ENCODE data around the gene SRGAP1.
"Not testable (repeated sequence)": the region's sequence is repeated elsewhere in the genome, so short reads cannot be mapped to it uniquely, and the experiment has no call there.

The SRGAP1 gene

GRCh38 chr12:63849641-63850040 lies 5.1 kb downstream of the SRGAP1 start:
- peaks cover 94% of the 10 kb centered on the region for H3K79me2 ChIP-seq (ENCODE audit: control insufficient read depth, insufficient read depth, low read length, unreplicated experiment)
- no peak overlapping the region for H3K4me3 ChIP-seq (ENCODE audit: low read depth, low read length)

DNA sequence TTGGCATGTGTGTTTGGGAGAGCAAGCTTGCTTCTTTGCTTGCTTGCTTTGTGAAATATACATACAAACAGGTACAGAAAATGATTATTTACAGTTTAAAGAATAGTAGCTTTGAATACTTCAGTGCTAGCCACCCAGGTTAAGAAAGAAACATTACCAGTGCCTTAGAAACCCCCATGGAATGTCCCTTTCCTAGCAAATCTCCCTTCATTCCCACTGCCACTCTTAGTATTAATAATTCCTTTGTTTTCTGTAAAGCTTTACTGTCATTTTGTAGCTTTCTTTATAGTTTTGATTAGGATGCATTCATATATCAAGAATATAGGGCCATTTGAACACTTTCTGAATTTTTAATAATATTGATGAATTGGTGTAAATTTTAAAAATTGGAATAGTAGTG lies 9.5 kb downstream of the SRGAP1 start:
- Histone ChIP-seq H3K27me3 (ENCODE audit: insufficient read depth, low read length) (no peaks in the 10 kb centered on the region), H3K4me3 (ENCODE audit: low read depth, low read length) (no peak overlapping the region), H3K4me1 (ENCODE audit: control insufficient read depth, insufficient read depth, low read length, unreplicated experiment) (peaks cover 30% of the 10 kb centered on the region), H3K36me3 (ENCODE audit: insufficient read depth, low read length) (no peaks in the 10 kb centered on the region; the same call in 1 of the 2 replicates), H3K27ac (ENCODE audit: low read depth, low read length) (no peak overlapping the region), H2AFZ (ENCODE audit: low read length, unreplicated experiment) (no peak overlapping the region), H3K79me2 (ENCODE audit: control insufficient read depth, insufficient read depth, low read length, unreplicated experiment) (peaks cover 88% of the 10 kb centered on the region)

More at GRCh38 chr12:63849641-63850040, 5.1 kb downstream of the SRGAP1 start:
- no peak overlapping the region for H3K27ac ChIP-seq (ENCODE audit: low read depth, low read length)
- H2AFZ ChIP-seq (ENCODE audit: low read length, unreplicated experiment): no peak overlapping the region
- no peaks in the 10 kb centered on the region for H3K27me3 ChIP-seq (ENCODE audit: insufficient read depth, low read length)
- no peaks in the 10 kb centered on the region for H3K36me3 ChIP-seq (ENCODE audit: insufficient read depth, low read length)
- H3K4me1 ChIP-seq (ENCODE audit: control insufficient read depth, insufficient read depth, low read length, unreplicated experiment): peaks cover 30% of the 10 kb centered on the region

- Histone ChIP-seq H2AFZ (ENCODE audit: low read length, unreplicated experiment) (no peak overlapping the region), H3K4me3 (ENCODE audit: low read depth, low read length) (no peak overlapping the region), H3K27ac (ENCODE audit: low read depth, low read length) (no peak overlapping the region), H3K79me2 (ENCODE audit: control insufficient read depth, insufficient read depth, low read length, unreplicated experiment) (peaks cover 87% of the 10 kb centered on the region), H3K36me3 (ENCODE audit: insufficient read depth, low read length) (no peaks in the 10 kb centered on the region; the same call in 1 of the 2 replicates), H3K4me1 (ENCODE audit: control insufficient read depth, insufficient read depth, low read length, unreplicated experiment) (peaks cover 17% of the 10 kb centered on the region), H3K27me3 (ENCODE audit: insufficient read depth, low read length) (no peaks in the 10 kb centered on the region)
Measured at GRCh38 chr12:63855299-63855698, 10.8 kb downstream of the SRGAP1 start.

- H3K27me3 ChIP-seq (ENCODE audit: insufficient read depth, low read length): no peaks in the 10 kb centered on the region
- H2AFZ ChIP-seq (ENCODE audit: low read length, unreplicated experiment): no peak overlapping the region
- peaks cover 35% of the 10 kb centered on the region for H3K4me1 ChIP-seq (ENCODE audit: control insufficient read depth, insufficient read depth, low read length, unreplicated experiment)
- H3K27ac ChIP-seq (ENCODE audit: low read depth, low read length): 0 out of 2 replicates have a peak overlapping the region, but pooled peaks have one; percentile 0
- H3K36me3 ChIP-seq (ENCODE audit: insufficient read depth, low read length): no peaks in the 10 kb centered on the region; the same call in 1 of the 2 replicates
- peaks cover 86% of the 10 kb centered on the region for H3K79me2 ChIP-seq (ENCODE audit: control insufficient read depth, insufficient read depth, low read length, unreplicated experiment)
- H3K4me3 ChIP-seq (ENCODE audit: low read depth, low read length): no peak overlapping the region
Measured at GRCh38 chr12:63857771-63858670, 13.5 kb downstream of the SRGAP1 start.

- not testable (repeated sequence) for H3K4me3 ChIP-seq (ENCODE audit: low read depth, low read length); H3K27me3 ChIP-seq (ENCODE audit: insufficient read depth, low read length); H2AFZ ChIP-seq (ENCODE audit: low read length, unreplicated experiment); H3K36me3 ChIP-seq (ENCODE audit: insufficient read depth, low read length); H3K27ac ChIP-seq (ENCODE audit: low read depth, low read length)
- Histone ChIP-seq H3K4me1 (ENCODE audit: control insufficient read depth, insufficient read depth, low read length, unreplicated experiment) (peaks cover 52% of the 10 kb centered on the region), H3K79me2 (ENCODE audit: control insufficient read depth, insufficient read depth, low read length, unreplicated experiment) (peaks cover 86% of the 10 kb centered on the region)
Measured at GRCh38 chr12:63859880-63860279, 15.4 kb downstream of the SRGAP1 start.

DNA sequence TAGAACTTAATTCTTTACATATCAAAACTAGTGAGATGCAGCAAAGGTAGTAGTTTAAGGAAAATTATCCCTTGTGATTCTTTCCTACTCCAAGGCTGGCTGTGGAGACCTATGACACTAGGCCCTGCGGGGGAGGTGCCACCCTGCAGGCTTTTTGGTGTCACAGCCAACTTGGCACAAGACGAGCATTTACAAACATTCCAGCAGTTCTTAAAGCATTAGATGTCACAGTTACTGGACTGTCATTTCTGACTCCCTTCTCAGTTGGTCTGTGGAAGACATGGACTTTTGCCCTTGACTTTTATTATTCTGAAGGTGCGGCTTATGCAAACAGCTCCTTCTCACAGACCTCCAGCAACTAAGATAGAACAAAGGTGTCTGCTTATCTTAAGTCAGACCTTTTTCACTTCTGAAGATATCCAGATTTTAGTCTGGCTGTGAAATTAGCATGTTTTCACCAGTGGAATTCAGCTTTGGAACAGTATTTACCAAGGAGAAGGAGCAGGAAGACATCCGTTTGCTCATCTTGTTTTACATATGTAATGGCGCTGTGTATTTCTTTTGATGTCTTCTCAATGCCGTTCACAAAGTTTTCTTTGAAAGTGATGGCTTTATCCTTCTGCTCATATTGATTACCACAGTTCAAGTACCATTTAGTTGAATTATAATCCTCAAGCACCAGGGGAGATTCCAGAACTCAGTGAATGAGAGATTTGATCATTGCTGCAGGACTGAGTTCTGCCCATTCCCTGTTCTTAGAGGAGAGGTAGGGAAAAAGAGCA lies 17.9 kb downstream of the SRGAP1 start:
- Histone ChIP-seq H3K4me1 (ENCODE audit: control insufficient read depth, insufficient read depth, low read length, unreplicated experiment) (peaks cover 42% of the 10 kb centered on the region), H3K36me3 (ENCODE audit: insufficient read depth, low read length) (peaks cover 4% of the 10 kb centered on the region; the same call in 1 of the 2 replicates), H2AFZ (ENCODE audit: low read length, unreplicated experiment) (no peak overlapping the region), H3K79me2 (ENCODE audit: control insufficient read depth, insufficient read depth, low read length, unreplicated experiment) (peaks cover 87% of the 10 kb centered on the region), H3K27me3 (ENCODE audit: insufficient read depth, low read length) (no peaks in the 10 kb centered on the region), H3K4me3 (ENCODE audit: low read depth, low read length) (peak overlapping the region; percentile 33; the same call in 1 of the 2 replicates), H3K27ac (ENCODE audit: low read depth, low read length) (peak overlapping the region; percentile 56)

- H3K27me3 ChIP-seq (ENCODE audit: insufficient read depth, low read length): no peaks in the 10 kb centered on the region
- H3K27ac ChIP-seq (ENCODE audit: low read depth, low read length): peak overlapping the region; percentile 56; the same call in 1 of the 2 replicates
- peaks cover 83% of the 10 kb centered on the region for H3K79me2 ChIP-seq (ENCODE audit: control insufficient read depth, insufficient read depth, low read length, unreplicated experiment)
- H3K4me1 ChIP-seq (ENCODE audit: control insufficient read depth, insufficient read depth, low read length, unreplicated experiment): peaks cover 37% of the 10 kb centered on the region
- peaks cover 5% of the 10 kb centered on the region; the same call in 1 of the 2 replicates for H3K36me3 ChIP-seq (ENCODE audit: insufficient read depth, low read length)
- H2AFZ ChIP-seq (ENCODE audit: low read length, unreplicated experiment): no peak overlapping the region
- peak overlapping the region; percentile 33; the same call in 1 of the 2 replicates for H3K4me3 ChIP-seq (ENCODE audit: low read depth, low read length)
Measured at GRCh38 chr12:63862969-63863230, 18.4 kb downstream of the SRGAP1 start.

- Histone ChIP-seq H3K27me3 (ENCODE audit: insufficient read depth, low read length) (no peaks in the 10 kb centered on the region), H2AFZ (ENCODE audit: low read length, unreplicated experiment) (no peak overlapping the region), H3K27ac (ENCODE audit: low read depth, low read length) (peak overlapping the region; percentile 29; the same call in 1 of the 2 replicates), H3K4me3 (ENCODE audit: low read depth, low read length) (no peak overlapping the region; the same call in 1 of the 2 replicates), H3K79me2 (ENCODE audit: control insufficient read depth, insufficient read depth, low read length, unreplicated experiment) (peaks cover 83% of the 10 kb centered on the region), H3K36me3 (ENCODE audit: insufficient read depth, low read length) (peaks cover 5% of the 10 kb centered on the region; the same call in 1 of the 2 replicates), H3K4me1 (ENCODE audit: control insufficient read depth, insufficient read depth, low read length, unreplicated experiment) (peaks cover 38% of the 10 kb centered on the region)
Measured at GRCh38 chr12:63863658-63864453, 19.4 kb downstream of the SRGAP1 start.

DNA sequence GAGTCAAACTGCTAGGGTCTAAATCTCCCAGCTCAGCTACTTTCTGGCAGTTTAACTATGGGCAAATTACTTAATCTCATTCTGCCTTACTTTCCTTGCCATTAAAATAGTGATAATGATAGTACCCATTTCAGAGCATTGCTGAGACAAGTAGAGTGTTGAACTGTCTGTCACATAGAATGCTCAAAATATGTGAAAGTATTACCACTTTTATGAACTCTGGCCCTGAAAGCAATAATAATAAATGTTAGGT lies 19.9 kb downstream of the SRGAP1 start:
- no peak overlapping the region for H2AFZ ChIP-seq (ENCODE audit: low read length, unreplicated experiment)
- H3K4me1 ChIP-seq (ENCODE audit: control insufficient read depth, insufficient read depth, low read length, unreplicated experiment): peaks cover 43% of the 10 kb centered on the region
- peaks cover 5% of the 10 kb centered on the region; the same call in 1 of the 2 replicates for H3K36me3 ChIP-seq (ENCODE audit: insufficient read depth, low read length)
- peak overlapping the region; percentile 29; the same call in 1 of the 2 replicates for H3K27ac ChIP-seq (ENCODE audit: low read depth, low read length)
- peaks cover 85% of the 10 kb centered on the region for H3K79me2 ChIP-seq (ENCODE audit: control insufficient read depth, insufficient read depth, low read length, unreplicated experiment)
- H3K27me3 ChIP-seq (ENCODE audit: insufficient read depth, low read length): no peaks in the 10 kb centered on the region
- no peak overlapping the region; the same call in 1 of the 2 replicates for H3K4me3 ChIP-seq (ENCODE audit: low read depth, low read length)

GRCh38 chr12:63865448-63865847 lies 20.9 kb downstream of the SRGAP1 start:
- Histone ChIP-seq H3K4me3 (ENCODE audit: low read depth, low read length) (no peak overlapping the region), H3K4me1 (ENCODE audit: control insufficient read depth, insufficient read depth, low read length, unreplicated experiment) (peaks cover 52% of the 10 kb centered on the region), H3K36me3 (ENCODE audit: insufficient read depth, low read length) (peaks cover 5% of the 10 kb centered on the region; the same call in 1 of the 2 replicates), H3K27me3 (ENCODE audit: insufficient read depth, low read length) (no peaks in the 10 kb centered on the region), H2AFZ (ENCODE audit: low read length, unreplicated experiment) (no peak overlapping the region), H3K27ac (ENCODE audit: low read depth, low read length) (no peak overlapping the region), H3K79me2 (ENCODE audit: control insufficient read depth, insufficient read depth, low read length, unreplicated experiment) (peaks cover 84% of the 10 kb centered on the region)

All from ACC112 (cell line).